HG03280 (cell line): ENCODE results near the gene SLC25A51.

Source experiments
- ATAC-seq: cut with Tn5 transposase; IDR thresholded peaks from one replicate; pipeline ENCODE4 v1.9.1; 2021; ENCODE audit warnings: mild to moderate bottlenecking, moderate library complexity; ENCODE audit not compliant: unreplicated experiment

SLC25A51 gene

DNA sequence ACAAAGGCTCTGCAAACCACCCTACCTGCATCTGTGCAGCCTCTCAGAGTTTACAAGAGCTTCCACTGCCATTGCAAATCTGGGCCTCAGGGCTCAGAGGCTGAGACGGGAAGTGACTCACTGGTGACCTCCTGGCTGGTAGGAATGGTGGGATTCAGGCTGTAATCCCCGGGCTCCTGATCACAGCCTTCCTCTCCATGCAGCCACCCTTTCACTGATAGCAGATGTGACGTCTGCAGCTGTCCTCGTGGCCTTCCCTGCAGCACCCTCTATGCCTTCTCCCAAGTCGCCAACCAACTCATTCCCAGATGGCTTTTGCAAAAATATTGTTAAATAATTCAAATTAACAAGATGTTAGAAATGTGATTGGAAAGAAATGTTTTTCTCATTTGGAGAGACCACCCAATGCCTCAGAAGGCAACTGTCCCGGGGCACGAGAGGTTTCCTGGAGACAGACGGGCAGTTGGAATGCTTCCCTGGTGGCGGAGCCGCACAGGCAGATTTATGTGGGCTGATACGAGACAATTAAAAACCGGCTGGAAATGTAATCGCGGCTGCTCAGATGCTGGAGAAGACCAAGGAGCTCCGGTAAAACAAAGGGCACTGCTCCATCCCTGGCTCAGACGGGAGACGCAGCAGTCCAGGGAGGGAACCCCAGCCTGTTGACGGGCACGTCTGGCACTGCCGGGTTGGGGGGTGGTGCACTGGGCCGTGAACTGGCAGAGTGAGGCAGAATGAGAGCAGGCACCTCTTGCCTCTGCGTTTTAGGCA is 34.4 kb upstream of the SLC25A51 start:
- ATAC-seq, result no peak

DNA sequence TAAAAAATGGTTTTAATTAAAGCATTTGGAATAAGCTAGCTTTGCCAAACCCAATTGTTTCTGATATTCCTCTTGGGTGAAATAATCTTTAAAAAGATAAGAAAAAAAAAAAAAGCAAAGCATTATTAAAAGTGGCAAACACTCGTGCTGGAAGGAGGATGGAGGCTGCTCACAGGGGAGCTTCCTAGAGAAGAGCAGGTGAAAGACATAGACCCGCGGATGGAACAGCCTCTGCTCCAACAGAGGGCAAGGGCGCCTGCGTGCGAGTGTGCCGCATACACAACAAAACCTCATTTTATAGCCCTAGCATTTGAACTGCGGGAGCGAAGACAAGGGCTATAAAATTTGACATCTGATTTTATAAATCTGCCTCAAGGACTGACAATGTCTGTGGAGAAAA is 33.4 kb upstream of the SLC25A51 start:
- ATAC-seq, result no peak

DNA sequence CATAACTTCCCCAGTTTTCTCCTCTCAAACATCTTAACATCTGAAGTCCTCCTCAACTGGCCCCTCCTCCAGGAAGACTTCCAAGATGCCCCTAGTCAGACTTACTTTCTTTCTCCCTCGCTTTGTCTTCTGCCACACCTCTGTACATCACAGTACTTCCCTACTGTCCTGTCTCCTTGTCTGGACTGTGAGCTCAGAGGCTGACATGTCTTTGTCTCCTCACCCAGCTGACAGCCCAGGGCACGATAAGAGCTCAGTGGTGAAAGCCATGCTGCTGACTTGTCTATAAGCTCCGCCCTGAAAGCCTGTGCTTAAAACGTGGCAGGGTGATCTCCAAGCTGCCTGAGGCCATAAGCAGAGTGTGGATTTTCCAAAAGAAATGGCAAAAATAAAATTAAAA is 33.0 kb upstream of the SLC25A51 start:
- no peak for ATAC-seq

DNA sequence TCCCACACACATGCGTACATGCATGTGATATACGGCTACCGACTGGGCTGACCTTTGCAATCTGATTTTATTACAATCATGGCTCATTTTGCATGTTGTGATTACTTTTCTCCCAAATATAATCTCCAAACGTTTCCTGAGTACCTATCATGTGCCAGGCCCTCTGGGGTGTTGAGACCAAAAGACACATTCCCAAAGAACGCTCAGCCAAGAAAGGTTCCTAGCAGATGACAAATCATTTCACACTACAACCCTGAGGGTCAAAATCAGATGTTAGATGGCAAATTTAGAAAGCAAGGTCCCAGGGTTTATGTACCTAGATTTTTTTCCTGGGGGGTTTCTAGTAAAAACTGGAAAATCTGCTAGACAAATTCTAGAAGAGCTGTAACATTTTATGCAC is 32.4 kb upstream of the SLC25A51 start:
- ATAC-seq, result no peak

DNA sequence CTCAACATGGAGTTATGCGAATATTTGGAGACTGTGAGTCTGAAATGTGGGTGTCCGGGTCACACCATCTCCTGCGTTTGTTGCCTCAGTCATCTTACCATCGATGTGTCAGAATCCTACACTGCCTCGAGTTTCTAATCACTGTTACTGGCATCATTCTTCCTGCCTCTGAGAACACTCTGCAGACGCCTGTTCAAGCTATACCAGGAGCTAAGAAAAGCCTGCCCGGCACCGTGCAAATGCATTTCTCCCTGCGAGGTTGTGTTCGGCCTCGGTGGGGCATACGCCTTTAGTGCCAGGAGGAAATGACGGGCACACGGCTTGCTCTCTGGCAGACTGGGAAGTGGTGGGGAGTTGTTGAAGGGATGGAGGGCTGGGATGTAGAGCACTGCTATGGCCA is 31.2 kb upstream of the SLC25A51 start:
- ATAC-seq, result no peak

DNA sequence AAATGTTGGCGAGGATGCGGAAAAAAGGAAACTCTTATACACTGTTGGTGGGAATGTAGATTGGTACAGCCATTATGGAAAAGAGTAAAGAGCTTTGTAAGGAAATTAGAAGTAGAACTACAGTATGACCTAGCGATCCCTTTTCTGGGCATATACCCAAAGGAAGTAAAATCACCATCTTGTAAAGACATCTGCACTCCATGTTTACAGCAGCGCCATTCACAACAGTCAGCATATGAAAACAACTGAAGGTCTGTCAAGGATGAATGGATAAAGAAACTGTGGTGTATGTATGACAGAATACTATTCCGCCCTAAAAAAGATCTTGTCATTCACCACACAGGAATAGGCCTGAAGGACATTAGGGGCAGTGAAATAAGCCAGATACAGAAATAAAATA is 27.7 kb upstream of the SLC25A51 start:
- no peak for ATAC-seq

DNA sequence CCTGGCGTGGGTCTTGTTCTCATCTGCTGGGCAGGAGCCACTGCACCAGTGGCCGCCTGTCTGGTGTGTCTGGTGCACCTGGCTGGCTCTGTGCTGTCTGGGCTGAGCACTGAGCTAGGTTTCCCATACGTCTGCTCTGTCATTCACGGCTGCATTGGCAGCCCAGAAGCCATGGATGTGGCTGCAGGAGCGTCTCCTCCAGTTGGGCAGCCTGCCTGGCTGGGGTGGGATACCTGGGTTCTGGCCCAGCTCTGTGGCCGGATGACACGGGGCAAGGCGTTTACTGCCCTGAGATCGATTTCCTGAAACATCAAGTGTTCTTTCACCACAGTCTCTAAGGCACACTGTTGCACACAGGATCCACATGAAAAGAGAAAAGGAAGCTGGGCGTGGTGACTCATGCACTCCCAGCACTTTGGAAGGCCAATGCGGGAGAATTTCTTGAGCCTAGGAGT is 25.5 kb upstream of the SLC25A51 start:
- no peak for ATAC-seq

DNA sequence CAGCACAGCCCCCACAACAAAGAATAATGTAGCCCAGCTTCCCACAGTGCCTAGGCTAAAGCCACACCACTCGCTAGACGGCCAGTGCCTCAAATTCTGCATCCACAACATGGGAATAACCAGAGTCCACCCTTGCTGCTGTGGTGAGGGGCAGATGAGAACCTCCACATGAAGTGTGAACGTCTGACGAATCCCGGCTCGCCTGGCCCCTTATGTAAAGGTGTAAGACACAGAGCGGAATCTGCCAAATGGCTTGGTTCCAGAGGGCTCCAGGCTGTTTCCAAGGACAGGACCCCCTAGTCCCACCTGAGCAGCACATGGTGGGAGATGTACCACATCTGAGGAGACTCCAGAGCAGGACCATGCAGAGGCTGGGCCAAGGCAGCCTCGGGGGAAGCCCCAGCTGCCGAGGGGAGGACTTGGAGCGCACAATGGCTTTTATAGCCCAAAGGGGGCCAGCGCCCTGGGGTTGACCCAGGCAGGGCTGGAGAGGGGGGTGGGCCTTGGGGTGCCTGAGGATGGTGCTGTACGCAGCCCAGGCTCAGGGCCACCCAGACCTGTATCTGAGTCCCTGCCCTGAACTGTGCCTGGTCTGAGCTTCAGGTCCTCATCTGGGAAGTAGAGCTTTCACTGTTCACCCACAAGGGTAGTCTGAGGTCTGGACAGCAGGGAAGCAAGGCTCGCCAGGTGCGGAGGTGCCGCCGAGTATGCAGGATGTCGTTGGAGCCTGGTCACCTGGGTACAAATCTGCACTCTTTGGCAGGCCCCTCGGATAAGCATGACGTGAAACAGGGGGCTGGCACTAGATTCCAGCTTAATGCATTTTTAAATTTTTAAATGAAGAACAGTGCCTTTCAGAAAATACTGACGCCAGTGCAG is 24.9 kb upstream of the SLC25A51 start:
- no peak for ATAC-seq

DNA sequence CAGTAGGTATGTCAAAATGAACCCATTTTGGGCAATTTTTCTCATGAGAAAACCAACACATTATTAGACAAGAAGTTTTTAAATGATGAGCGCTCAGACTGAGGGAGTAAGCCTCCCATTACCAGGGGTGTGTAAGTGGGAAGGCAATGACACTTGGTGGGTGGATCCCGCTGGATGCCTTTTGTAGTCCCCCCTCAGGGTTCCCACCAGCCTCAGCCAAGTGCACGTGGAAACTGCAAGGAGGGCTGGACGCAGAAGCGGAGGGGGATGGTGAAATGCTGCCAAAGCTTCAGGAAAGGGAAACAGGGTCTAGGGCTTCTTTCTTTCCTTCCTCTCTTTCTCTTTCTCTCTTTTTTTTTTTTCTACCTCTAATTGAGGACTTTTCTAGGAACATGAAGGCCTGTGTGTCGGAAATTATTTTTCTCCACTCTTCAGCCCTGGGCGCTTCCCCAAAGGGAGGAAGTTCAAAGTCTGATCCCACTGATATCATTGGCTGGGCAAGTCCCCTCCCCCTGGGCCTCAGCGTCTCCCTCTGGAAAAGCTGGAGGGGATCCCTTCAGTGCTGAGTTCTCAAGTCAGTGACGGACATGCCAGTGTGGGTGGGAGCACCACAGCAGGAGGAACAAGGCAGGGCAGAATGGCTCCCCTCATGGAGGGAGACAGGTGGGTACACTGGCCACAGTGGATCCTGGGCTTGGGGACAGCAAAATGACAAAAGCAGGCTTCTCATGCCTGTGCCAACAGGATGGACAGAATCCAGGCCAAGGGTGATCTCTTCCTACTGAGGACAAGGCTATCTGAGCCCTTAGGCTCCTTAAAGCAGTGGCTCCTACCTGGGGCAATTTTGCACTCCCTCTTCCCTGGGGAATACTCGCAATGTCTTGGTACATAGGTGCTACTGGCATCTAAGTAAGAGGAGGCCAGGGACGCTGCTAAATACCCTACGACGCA is 23.9 kb upstream of the SLC25A51 start:
- ATAC-seq, result no peak

DNA sequence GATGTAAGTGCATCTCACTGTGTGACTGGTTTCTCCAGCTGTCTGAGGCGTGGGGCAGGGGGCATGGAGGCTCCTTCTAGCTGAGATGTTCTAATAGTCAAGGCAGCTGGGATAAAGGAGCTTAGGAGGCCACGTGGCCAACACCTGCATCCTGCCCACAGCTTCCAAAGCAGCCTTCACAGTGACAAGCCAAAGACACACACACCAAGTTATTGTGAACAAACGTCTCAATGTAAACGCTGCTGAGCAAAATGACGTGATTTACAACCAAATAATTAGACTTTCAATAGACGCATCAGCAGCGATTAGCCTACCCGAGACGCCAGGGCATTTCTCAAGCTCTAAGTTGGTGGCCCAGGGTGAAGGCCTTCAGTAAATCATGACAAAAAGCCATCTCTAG is 23.2 kb upstream of the SLC25A51 start:
- ATAC-seq, result no peak

DNA sequence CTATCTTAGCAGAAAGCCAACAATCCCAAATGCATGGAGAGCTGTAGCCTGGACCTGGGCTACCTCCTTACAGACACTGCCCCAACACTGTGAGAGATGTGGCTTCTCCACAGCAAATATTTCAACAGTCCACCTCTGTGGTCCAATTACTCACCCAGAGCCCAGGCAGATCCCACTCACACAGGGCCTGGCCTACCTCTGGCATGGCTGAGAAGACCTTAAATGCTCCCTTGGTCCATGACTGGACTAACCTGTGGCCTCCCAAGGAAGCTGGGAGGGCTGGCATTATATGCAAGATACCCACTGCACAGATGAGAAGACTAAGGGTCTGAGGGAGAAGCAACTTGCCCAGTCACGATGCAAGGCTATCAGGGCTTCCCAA is 22.8 kb upstream of the SLC25A51 start:
- no peak for ATAC-seq

DNA sequence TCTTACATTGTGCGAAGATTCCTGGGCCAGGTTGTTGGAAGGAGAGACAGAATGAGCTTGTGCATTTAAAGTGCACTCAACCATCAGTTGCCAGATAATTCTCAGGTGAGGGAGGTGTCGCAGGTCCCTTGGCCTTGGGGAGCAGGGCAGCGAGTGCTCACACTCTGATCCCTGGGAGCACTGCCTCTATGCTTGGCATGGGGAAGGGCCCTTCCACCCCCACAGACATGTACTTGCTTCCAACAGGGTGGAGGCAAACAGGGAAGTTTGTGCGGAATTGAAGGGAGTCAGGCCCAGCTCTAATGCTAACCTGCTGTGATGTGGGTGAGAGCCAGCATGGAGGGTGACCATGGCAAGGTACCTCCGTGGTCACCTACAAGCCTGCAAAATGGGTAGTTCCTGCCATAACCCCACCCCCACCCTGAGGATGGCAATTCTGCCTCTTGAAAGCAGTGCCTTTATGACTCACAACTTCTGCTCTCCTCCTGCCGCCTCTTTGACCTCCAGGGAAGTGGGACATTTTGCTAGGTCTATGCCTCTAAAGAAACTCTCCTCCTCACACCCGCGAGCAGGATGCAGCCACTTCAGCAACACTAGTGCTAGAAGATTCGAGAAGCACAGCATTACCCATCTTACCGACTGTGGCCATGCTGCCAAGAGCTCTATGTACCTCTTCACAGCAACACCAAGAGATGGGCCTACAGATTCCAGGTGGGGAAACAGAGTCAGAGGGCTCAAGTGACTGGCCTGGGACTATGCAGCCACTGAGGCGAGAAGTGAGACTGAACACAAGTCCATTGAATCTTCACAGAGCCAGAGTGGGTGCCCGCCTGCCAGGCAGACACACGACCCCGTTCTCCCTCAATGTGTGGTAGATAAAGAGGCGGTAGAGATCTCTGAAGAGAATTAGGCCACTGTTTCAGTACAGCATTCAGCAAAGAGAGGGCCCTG is 22.1 kb upstream of the SLC25A51 start:
- ATAC-seq, result no peak

DNA sequence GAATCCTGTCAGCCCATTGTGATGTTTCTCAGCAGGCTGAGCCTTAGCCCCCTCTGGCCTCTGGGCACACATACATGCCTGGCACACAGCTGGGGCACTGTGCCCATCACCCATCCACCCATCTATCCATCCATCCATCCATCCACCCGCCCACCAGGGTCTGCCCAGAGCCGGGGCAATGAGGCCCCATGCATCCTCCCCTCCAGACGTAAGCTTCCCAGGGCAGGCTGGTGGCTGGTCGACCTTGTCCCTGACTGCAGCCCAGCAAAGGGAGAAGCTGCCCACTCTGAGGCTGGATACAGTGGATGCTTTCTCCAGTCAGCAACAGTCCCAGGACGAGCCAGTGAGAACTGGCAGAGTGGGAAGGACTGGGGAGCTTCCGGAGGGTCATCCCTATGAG is 21.1 kb upstream of the SLC25A51 start:
- ATAC-seq, result no peak

DNA sequence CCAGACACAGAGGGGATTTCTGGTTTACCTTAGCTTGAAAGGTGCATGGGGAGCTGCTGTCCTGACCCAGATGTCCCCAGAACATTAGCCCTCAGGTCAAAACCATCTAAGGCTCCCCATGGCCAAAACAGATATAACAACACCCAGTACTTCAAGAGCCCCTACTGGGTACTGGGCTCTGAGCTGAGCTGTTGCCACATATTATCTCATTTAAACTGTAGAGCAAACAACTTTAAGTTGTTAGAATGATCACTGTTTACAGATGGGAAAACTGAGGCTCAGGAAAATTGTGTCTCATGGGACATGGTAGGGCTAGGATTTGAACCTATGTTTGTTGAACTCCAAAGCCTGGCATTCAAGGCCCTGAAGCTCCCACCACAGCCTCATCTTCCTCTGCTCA is 20.6 kb upstream of the SLC25A51 start:
- no peak for ATAC-seq

DNA sequence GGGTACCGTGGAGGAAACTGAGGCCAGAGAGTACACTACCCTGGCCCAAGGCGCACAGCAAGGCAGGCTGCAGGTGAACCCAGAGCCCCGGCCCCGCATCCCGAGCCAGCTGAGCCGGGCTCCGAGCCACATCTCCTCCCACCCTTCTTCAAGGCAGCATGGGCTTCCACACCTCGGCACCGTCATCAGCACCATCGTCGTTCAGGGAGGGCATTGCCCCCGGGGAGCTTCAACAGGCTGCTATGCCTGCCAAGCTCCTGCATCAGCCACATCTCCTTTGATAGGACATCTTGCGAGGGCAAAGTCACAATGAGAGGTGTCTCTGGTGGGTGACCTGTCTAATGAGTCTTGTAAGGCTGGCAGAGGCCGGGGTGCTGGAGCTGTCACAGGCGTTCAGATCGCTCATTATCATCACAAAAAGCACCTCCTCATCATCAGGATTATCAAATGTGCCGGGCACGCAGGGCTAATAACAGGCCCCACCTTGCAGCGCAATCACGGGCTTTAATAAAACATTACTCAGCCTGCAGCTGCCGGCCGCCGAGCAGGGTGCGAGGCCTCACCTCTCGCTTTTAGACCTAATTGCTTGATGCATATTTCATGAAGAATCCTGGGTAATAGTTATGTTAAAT is 20.0 kb upstream of the SLC25A51 start:
- no peak for ATAC-seq

DNA sequence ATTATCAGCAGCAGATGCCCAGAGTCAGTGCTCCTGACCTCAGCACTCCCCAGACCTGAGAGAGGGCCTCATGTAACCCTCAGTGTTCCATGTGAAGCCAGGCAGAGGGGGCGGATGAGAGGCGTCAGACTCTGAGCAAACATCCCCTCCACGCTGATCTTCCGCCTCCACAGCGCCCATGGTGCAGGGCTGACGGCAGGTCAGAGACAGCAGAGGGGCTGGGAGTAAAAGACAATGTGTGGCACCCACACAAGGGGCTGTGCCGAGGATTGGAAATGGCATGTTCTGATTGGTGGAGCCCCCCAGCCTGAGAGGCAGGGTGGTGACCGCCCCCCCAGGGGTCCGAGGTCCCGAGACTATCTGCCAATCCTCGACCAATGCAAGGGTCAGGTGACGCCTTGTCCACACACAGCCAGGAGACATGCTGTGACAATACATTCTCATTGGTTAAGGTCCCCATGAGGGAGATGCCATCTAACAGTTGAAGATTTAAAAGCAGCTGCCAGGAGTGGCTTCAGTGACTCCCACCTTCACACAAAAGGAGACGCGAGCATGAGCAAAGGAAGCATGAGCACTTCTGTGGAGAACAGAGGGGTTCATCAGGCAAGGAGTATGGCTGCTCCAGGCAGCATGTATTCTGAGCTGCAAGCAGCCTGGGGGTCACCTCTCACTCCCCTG is 19.3 kb upstream of the SLC25A51 start:
- no peak for ATAC-seq

DNA sequence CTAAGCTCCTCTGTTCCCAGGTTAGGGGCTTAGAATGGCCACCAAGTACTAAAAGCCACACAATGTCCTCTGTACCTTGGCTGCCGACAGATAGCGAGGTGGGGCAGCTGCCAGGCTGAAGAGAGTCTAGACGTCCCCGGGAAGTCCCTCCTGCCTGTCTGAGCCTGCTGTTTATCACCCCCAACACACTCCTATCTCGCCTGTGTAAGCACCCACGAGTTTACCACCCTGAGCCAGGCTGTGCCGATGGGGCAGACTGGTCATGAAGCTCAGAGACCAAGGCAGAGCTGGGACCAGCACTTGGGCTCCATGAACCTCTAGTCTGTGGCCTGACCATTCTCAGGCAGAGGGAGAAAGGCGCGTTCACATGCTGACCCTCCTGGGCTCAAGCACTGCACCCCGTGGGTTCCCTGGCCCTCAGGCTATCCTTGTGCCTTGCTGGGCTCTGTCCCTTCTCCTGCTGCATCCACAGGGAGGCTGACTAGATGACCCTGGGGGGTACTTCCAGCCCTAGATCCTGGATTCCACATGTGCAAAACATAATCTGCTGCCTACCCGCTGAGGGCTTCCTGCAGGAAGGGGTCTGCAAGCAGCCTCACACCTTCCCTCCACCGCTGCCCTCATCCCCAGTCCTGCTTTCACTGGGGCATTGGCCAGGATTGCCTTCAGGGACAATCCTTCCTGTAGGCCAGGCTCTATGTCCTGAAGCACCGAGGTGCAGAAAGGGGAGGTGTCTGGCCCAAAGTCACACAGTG is 18.6 kb upstream of the SLC25A51 start:
- no peak for ATAC-seq
